Fibroblast of lung (primary cell): ENCODE results near the gene OR13J1. TPM values are rescaled to one million over a fixed set of nuclear protein-coding genes. Genes with fewer than 3 reads are reported as not detected.
"Not testable (repeated sequence)": the region's sequence is repeated elsewhere in the genome, so short reads cannot be mapped to it uniquely, and the experiment has no call there.

ENCODE experiments used
- DNase-seq, 2 donors: peaks; one replicate each; pipeline versions ENCODE4 v3.0.0 to v3.0.0-alpha.2; 2010; ENCODE audit warnings: low read depth in 2 of 2
- H2AFZ ChIP-seq: 2 replicates; pipeline ENCODE4 v1.5.1; 2012; ENCODE audit warnings: low read length, control low read depth, inconsistent platforms
- H3K27ac ChIP-seq: 2 replicates; pipeline ENCODE4 v1.5.1; 2011; ENCODE audit warnings: low read length, control low read depth; ENCODE audit not compliant: insufficient read depth
- H3K27me3 ChIP-seq: 2 replicates; pipeline ENCODE4 v1.5.1; 2011; ENCODE audit warnings: mild to moderate bottlenecking, low read length; ENCODE audit not compliant: control insufficient read depth, insufficient read depth
- H3K36me3 ChIP-seq: 2 replicates; pipeline ENCODE4 v1.5.1; 2011; ENCODE audit warnings: low read length; ENCODE audit not compliant: control insufficient read depth, insufficient read depth
- H3K4me1 ChIP-seq: 2 replicates; pipeline ENCODE4 v1.5.1; 2011; ENCODE audit warnings: low read length; ENCODE audit not compliant: control insufficient read depth, insufficient read depth; ENCODE audit errors: extremely low read depth
- H3K4me2 ChIP-seq: 2 replicates; pipeline ENCODE4 v1.5.1; 2011; ENCODE audit warnings: low read length, control low read depth; ENCODE audit not compliant: insufficient read depth; ENCODE audit errors: extremely low read depth
- H3K4me3 ChIP-seq, 4 experiments: fragments of 200-600 bp in 1 of 4; sonication (generic) in 1 of 4; replicated peaks in 1 of 4; 2 replicates each; pipeline ENCODE4 v1.5.1; 2011 to 2016; ENCODE audit warnings: low read length in 4 of 4, low read depth in 3 of 4, mild to moderate bottlenecking in 3 of 4, control low read depth in 2 of 4, inconsistent platforms in 1 of 4, mixed read lengths in 1 of 4; ENCODE audit not compliant: insufficient read depth in 1 of 4; ENCODE audit errors: control extremely low read depth in 1 of 4
- H3K79me2 ChIP-seq: 2 replicates; pipeline ENCODE4 v1.5.1; 2012; ENCODE audit warnings: mild to moderate bottlenecking, low read length, inconsistent platforms; ENCODE audit not compliant: control insufficient read depth, insufficient read depth
- H3K9ac ChIP-seq: 2 replicates; pipeline ENCODE4 v1.5.1; 2011; ENCODE audit warnings: mild to moderate bottlenecking, low read length, control low read depth; ENCODE audit not compliant: insufficient read depth
- H3K9me3 ChIP-seq: 2 replicates; pipeline ENCODE4 v1.5.1; 2012; ENCODE audit warnings: low read depth, low read length; ENCODE audit not compliant: control insufficient read depth, insufficient read depth
- H4K20me1 ChIP-seq: 2 replicates; pipeline ENCODE4 v1.5.1; 2011; ENCODE audit warnings: low read length; ENCODE audit not compliant: control insufficient read depth, insufficient read depth; ENCODE audit errors: extremely low read depth
- CTCF ChIP-seq, 2 donors: IDR thresholded peaks in 1 of 2; conservative IDR thresholded peaks in 1 of 2; 1 replicate in 1 of 2; 2 replicates in 1 of 2; pipeline ENCODE4 v1.5.1; 2011 to 2012; ENCODE audit warnings: low read length in 2 of 2, control low read depth in 1 of 2, inconsistent platforms in 1 of 2, low read depth in 1 of 2, mild to moderate bottlenecking in 1 of 2
- EZH2 ChIP-seq: IDR thresholded peaks from 2 replicates; pipeline ENCODE4 v1.5.1; 2012; ENCODE audit warnings: low read length, control low read depth, mild to moderate bottlenecking; ENCODE audit errors: missing control alignments
- polyA plus RNA-seq, 2 donors: library from polyadenylated mRNA; depleted of rRNA in 1 of 2; stranded (reverse) in 1 of 2; unstranded in 1 of 2; fragments of >200 nt; gene quantifications; 2 replicates each; pipeline ENCODE4 v1.2.1, GENCODE V29; 2011 to 2012; ENCODE audit warnings: missing spikeins in 1 of 2
- total RNA-seq: library from RNA; depleted of rRNA; stranded (reverse); fragments of >200 nt; gene quantifications from 2 replicates; pipeline ENCODE4 v1.2.1, GENCODE V29; 2014

Gene OR13J1
- total and polyA plus RNA-seq, 2 donors (not counting 1 experiment from before 2014, with no cell fraction given), result not detected

GRCh38 chr9:35917261-35917660, 47.1 kb upstream of the OR13J1 start:
- Histone ChIP-seq H3K9ac (no peak overlapping the region), H4K20me1 (no peaks in the 10 kb centered on the region), H3K27me3 (no peaks in the 10 kb centered on the region), H3K4me1 (no peaks in the 10 kb centered on the region), H3K79me2 (no peaks in the 10 kb centered on the region), H3K9me3 (no peaks in the 10 kb centered on the region), H2AFZ (no peak overlapping the region), H3K27ac (no peak overlapping the region), H3K4me3 (no peak overlapping the region), H3K4me2 (no peak overlapping the region), H3K36me3 (no peaks in the 10 kb centered on the region)
- DNase-seq, result no peak
- TF ChIP-seq CTCF (conservative IDR thresholded peaks at IDR 0.05 in 1 of 2, IDR thresholded peaks at IDR 0.05 in 1 of 2; ENCODE audit: low read depth in 1 of 2, low read length in 2 of 2) (no peak), EZH2 (no peak)

- no peak overlapping the region for H3K9ac ChIP-seq
- no peaks in the 10 kb centered on the region for H3K4me1 ChIP-seq
- H3K79me2 ChIP-seq, result no peaks in the 10 kb centered on the region
- H3K36me3 ChIP-seq, result no peaks in the 10 kb centered on the region
- no peak for TF ChIP-seq CTCF (conservative IDR thresholded peaks at IDR 0.05 in 1 of 2, IDR thresholded peaks at IDR 0.05 in 1 of 2; ENCODE audit: low read depth in 1 of 2, low read length in 2 of 2)
- no peak for TF ChIP-seq EZH2
- no peak for DNase-seq
- H2AFZ ChIP-seq, result no peak overlapping the region
- no peak overlapping the region for H3K4me2 ChIP-seq
- H3K27ac ChIP-seq, result no peak overlapping the region
- H3K9me3 ChIP-seq, result no peaks in the 10 kb centered on the region
- no peak overlapping the region for H3K4me3 ChIP-seq
- no peaks in the 10 kb centered on the region for H4K20me1 ChIP-seq
- no peaks in the 10 kb centered on the region for H3K27me3 ChIP-seq
Measured at GRCh38 chr9:35915681-35916294, 45.6 kb upstream of the OR13J1 start.

GRCh38 chr9:35914301-35914807, 44.2 kb upstream of the OR13J1 start:
- DNase-seq, result peak; percentile 21 to 34
- Histone ChIP-seq H2AFZ (no peak overlapping the region), H3K4me2 (no peak overlapping the region), H3K79me2 (no peaks in the 10 kb centered on the region), H3K4me3 (no peak overlapping the region), H4K20me1 (no peaks in the 10 kb centered on the region), H3K9me3 (no peaks in the 10 kb centered on the region), H3K36me3 (no peaks in the 10 kb centered on the region), H3K27me3 (no peaks in the 10 kb centered on the region), H3K4me1 (peaks cover 4% of the 10 kb centered on the region), H3K27ac (no peak overlapping the region), H3K9ac (no peak overlapping the region)
- TF ChIP-seq EZH2 (no peak), CTCF (conservative IDR thresholded peaks at IDR 0.05 in 1 of 2, IDR thresholded peaks at IDR 0.05 in 1 of 2; ENCODE audit: low read depth in 1 of 2, low read length in 2 of 2) (no peak)

GRCh38 chr9:35913429-35913828, 43.2 kb upstream of the OR13J1 start:
- H3K36me3 ChIP-seq, H3K79me2 ChIP-seq, H3K9me3 ChIP-seq, H4K20me1 ChIP-seq, DNase-seq, H3K27ac ChIP-seq, H2AFZ ChIP-seq, H3K4me3 ChIP-seq, H3K4me2 ChIP-seq, H3K27me3 ChIP-seq, H3K9ac ChIP-seq: not testable (repeated sequence)
- H3K4me1 ChIP-seq, result peaks cover 13% of the 10 kb centered on the region
